CD4-positive, alpha-beta T cell treated with Interleukin-15 for 4 hours (primary cell): ENCODE data around the gene CRYBA2.

ENCODE experiments used
- DNase-seq: peaks from one replicate; pipeline ENCODE4 v3.0.0-alpha.2; 2020; ENCODE audit warnings: low spot score

Gene CRYBA2

DNA sequence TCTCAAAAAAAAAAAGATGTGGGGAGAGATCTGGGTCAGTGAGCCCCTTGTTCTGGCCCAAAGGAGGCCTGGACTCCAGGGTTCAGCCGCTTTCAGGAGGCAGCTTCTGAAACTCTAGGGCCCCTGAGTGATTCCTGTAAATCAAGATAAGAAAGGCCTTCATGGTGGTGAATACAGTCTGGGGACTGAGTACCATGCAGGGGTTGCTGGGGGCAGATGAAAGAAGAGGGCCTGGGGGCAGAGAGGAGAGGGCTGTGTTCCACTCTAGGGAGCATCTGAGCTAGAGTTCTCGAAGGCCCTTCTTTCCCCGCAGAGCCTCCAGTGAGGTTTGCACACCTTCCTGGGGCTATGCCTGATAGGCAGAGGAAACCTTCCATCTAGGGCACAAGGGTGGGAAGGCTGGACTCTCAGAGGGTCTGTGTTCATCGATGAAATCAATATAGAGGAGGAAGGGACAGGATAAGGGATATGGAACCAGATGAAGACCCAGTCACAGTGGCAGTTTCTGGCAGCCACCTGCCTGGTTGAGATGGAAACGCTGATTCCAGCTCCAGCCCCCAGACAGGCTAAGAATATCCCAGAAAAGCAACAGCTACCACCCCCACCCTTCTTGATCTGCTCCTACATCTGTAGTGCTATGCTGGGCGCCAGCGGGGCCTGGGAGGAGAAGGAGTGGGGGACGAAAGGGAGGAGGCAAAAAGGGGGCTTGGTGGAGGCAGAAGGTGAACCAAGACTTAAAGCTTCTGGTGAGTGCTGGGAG is 38.5 kb downstream of the CRYBA2 start:
- DNase-seq, result no peak

DNA sequence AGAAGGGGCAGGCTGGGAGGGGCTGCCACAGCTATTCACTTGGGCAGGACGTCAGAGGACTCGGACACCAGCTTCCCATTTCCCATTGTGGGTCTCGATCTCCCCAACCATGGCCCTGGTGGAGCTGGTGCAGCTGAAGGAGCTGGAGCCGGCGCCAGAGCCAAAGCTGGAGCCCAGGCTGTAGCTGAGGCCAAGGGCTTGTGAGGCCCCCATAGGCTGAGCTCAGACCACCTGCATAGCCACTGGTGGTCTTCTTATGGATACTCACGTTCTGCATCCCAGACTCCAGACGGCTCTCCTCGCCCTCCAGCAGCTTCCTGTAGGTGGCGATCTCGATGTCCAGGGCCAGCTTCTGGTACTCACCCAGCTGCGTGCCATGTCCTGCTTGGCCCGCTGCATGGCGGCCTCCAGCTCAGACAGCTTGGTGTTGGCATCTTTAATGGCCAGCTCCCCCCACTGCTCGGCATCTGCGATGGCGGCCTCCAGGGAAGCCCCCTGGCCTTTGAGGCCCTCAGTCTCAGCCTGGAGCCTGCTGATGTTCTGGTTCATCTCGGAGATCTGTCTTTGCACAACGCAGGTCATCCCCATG is 39.8 kb downstream of the CRYBA2 start:
- no peak for DNase-seq

DNA sequence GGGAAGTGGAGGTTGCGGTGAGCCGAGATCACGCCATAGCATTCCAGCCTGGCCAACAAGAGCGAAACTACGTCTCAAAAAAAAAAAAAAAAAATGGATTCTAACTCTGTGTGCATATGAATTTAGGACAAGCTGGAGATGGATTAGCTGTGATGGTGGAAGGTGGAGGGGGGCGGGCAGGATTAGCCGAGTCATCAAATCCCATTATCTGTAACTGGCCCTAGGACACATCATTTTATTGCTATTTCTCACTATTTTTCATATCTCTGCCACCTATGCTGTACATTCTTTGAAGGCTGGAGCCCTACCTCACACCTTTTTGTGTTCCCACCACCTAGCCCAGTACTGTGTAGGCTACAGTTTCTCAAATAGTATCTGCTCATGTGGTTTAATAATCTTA is 41.1 kb downstream of the CRYBA2 start:
- no peak for DNase-seq

DNA sequence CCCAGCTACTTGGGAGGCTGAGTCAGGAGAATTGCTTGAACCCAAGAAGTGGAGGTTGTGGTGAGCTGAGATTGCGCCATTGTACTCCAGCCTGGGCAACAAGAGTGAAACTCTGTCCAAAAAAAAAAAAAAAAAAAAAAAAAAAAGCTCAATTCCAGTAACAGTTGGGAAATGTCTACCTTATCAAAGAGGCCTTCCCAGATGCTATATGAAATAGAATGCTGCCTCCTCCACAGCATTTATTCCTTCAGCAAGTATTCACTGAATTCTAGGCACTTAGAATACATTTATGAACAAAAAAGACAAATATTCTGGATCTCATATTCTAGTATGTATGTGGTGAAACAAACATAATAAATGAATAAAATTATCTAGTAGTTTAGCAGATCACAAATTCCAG is 46.6 kb downstream of the CRYBA2 start:
- no peak for DNase-seq

DNA sequence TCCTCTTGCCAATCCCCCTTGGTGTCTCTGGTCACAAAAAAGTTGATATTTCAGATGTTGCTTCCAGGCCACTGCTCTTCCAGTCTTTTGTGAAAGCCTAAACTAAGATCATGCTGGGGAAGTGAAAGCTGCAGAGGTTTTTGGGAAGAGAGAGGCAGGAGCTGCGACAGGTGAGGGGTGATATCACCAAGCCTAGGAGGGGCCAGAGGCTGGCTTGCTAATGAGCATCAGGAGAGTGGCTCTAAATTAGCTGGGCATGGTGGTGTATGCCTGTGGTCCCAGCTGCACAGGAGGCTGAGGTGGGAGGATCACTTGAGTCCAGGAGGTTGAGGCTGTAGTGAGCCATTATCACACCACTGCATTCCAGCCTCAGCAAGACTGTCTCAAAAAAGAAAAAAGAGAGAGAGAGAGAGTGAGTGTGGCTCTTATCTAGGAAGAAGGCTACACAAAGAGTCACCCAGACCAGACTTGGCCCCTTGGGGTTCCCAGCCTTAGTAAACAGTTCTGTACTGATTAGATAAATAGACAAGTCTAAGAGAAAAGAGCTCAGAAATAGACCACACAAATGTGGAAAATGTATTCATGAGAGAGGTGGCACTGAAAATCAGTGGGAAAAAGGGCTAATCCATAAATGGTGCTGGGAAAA is 48.3 kb downstream of the CRYBA2 start:
- DNase-seq, result no peak
